Hepatocyte (in vitro differentiated cells): Measurements from ENCODE around the gene COL11A2. TPM values are rescaled to one million over a fixed set of nuclear protein-coding genes. Genes with fewer than 3 reads are reported as not detected.

ENCODE experiments used
- DNase-seq: peaks from one replicate; pipeline ENCODE4 v3.0.0-alpha.2; 2016; ENCODE audit warnings: low spot score
- H2AFZ ChIP-seq: fragments of 200-600 bp; sonication (generic); 2 replicates; pipeline ENCODE4 v1.6.0; 2016; ENCODE audit warnings: antibody characterized with exemption, mild to moderate bottlenecking
- H3K27ac ChIP-seq: fragments of 200-600 bp; sonication (generic); 2 replicates; pipeline ENCODE4 v1.5.1; 2016; ENCODE audit warnings: mild to moderate bottlenecking
- H3K27me3 ChIP-seq: fragments of 200-600 bp; sonication (generic); 2 replicates; pipeline ENCODE4 v1.6.1; 2016
- H3K36me3 ChIP-seq: fragments of 200-600 bp; sonication (generic); replicated peaks from 2 replicates; pipeline ENCODE4 v1.5.1; 2016; ENCODE audit warnings: low read depth; ENCODE audit not compliant: insufficient read depth
- H3K4me1 ChIP-seq: fragments of 200-600 bp; sonication (generic); 2 replicates; pipeline ENCODE4 v1.5.1; 2016; ENCODE audit warnings: mild to moderate bottlenecking, moderate library complexity; ENCODE audit not compliant: insufficient read depth
- H3K4me2 ChIP-seq: fragments of 200-600 bp; sonication (generic); 2 replicates; pipeline ENCODE4 v1.6.0; 2016
- H3K4me3 ChIP-seq: fragments of 200-600 bp; sonication (generic); 2 replicates; pipeline ENCODE4 v1.5.1; 2016; ENCODE audit warnings: mild to moderate bottlenecking
- H3K79me2 ChIP-seq: fragments of 200-600 bp; sonication (generic); 2 replicates; pipeline ENCODE4 v1.6.0; 2017; ENCODE audit warnings: mild to moderate bottlenecking
- H3K9me2 ChIP-seq: fragments of 200-600 bp; sonication (generic); replicated peaks from 2 replicates; pipeline ENCODE4 v1.6.0; 2017; ENCODE audit warnings: mild to moderate bottlenecking; ENCODE audit not compliant: insufficient read depth
- H3K9me3 ChIP-seq: fragments of 200-600 bp; sonication (generic); 2 replicates; pipeline ENCODE4 v1.5.1; 2016; ENCODE audit warnings: low read depth, mild to moderate bottlenecking
- H4K20me1 ChIP-seq: fragments of 200-600 bp; sonication (generic); 2 replicates; pipeline ENCODE4 v1.6.0; 2016; ENCODE audit warnings: mild to moderate bottlenecking; ENCODE audit not compliant: insufficient read depth, poor library complexity, severe bottlenecking
- EZH2 ChIP-seq: fragments of 200-600 bp; sonication (generic); IDR thresholded peaks from 2 replicates; pipeline ENCODE4 v1.6.1; 2016; ENCODE audit warnings: antibody characterized with exemption, mild to moderate bottlenecking, borderline replicate concordance
- EZH2phosphoT487 ChIP-seq: fragments of 200-600 bp; sonication (generic); IDR thresholded peaks from one replicate; pipeline ENCODE4 v1.6.1; 2018; ENCODE audit warnings: antibody characterized with exemption, mild to moderate bottlenecking, low read depth, moderate library complexity; ENCODE audit not compliant: unreplicated experiment, severe bottlenecking
- WGBS: methylation state at CpG from one replicate; pipeline ENCODE4 v1.1.6; 2016; ENCODE audit warnings: low lambda C conversion rate; ENCODE audit errors: missing lambda C conversion rate; 5-methylcytosine and 5-hydroxymethylcytosine counted together
- polyA plus RNA-seq: library from polyadenylated mRNA; unstranded; fragments of >200 nt; fragmentation: Nextera tagmentation; extraction: Ambion mirVana; gene quantifications from 2 replicates; pipeline ENCODE4 v1.2.1, GENCODE V29; 2016
- total RNA-seq: library from RNA; depleted of rRNA; stranded (reverse); fragments of >200 nt; gene quantifications from 2 replicates; pipeline ENCODE4 v1.2.3, GENCODE V29; 2014
- TF ChIP-seq, protein P1 (sequence below): fragments of 200-600 bp; sonication (generic); IDR thresholded peaks from 2 replicates; pipeline ENCODE4 v1.5.1; 2016; ENCODE audit warnings: antibody characterized with exemption, mild to moderate bottlenecking; ENCODE audit not compliant: poor library complexity

The COL11A2 gene
- total and polyA plus RNA-seq, 2 experiments from 2014 or later = 3.0 to 4.7 TPM

DNA sequence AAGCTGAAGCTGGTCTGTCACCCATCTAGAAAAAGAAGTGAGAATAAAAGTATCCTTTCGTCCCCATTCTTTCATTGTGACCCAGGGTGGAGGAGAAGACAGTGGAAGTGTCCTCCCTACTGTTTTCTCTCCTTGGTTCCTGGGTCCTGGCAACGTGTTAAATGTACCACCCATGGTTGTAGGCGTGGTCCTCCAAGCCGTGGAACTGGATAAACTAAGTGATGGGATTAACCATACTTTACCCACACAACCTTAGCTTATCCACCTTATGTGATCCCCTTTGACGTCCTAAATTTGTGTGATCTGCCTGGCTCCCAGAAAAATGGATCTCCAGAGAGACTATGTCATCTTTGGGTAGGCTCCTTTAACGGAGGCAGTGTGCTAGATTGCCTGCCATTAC lies 69.1 kb downstream of the COL11A2 start:
- Histone ChIP-seq H3K4me1 (peaks cover 5% of the 10 kb centered on the region), H3K9me3 (no peaks in the 10 kb centered on the region), H3K36me3 (no peaks in the 10 kb centered on the region), H3K4me2 (no peak overlapping the region), H2AFZ (no peak overlapping the region), H4K20me1 (no peaks in the 10 kb centered on the region), H3K4me3 (no peak overlapping the region), H3K27me3 (peaks cover 2% of the 10 kb centered on the region), H3K27ac (peak overlapping the region; percentile 36), H3K79me2 (no peaks in the 10 kb centered on the region), H3K9me2 (no peaks in the 10 kb centered on the region)
- 72% methylated on average over 6 of the region's 6 CpGs for WGBS
- no peak for TF ChIP-seq EZH2
- TF ChIP-seq, protein P1, sequence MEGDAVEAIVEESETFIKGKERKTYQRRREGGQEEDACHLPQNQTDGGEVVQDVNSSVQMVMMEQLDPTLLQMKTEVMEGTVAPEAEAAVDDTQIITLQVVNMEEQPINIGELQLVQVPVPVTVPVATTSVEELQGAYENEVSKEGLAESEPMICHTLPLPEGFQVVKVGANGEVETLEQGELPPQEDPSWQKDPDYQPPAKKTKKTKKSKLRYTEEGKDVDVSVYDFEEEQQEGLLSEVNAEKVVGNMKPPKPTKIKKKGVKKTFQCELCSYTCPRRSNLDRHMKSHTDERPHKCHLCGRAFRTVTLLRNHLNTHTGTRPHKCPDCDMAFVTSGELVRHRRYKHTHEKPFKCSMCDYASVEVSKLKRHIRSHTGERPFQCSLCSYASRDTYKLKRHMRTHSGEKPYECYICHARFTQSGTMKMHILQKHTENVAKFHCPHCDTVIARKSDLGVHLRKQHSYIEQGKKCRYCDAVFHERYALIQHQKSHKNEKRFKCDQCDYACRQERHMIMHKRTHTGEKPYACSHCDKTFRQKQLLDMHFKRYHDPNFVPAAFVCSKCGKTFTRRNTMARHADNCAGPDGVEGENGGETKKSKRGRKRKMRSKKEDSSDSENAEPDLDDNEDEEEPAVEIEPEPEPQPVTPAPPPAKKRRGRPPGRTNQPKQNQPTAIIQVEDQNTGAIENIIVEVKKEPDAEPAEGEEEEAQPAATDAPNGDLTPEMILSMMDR = no peak
- no peak for TF ChIP-seq EZH2phosphoT487
- DNase-seq = no peak

DNA sequence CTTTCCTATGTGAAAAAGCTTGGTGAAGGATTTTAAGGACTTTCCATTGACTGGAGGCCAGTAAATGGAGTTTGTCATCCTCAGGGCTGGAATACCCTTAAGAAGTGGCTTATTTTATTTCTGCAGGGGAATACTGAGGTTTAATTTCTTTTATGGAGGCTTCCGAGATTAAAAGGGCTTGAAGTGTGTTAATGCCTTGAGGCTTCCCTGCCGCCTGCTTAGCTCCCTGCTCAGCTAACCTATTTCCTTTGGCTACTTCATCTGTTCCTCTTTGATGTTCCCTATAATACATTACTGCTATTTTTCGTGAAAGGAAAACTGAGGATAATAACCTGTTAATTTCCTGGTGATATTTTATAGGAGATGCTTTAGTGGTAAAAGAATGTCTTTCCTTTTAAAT lies 72.3 kb downstream of the COL11A2 start:
- H3K9me3 ChIP-seq = no peaks in the 10 kb centered on the region
- peaks cover 5% of the 10 kb centered on the region for H3K4me1 ChIP-seq
- H3K27me3 ChIP-seq = peaks cover 32% of the 10 kb centered on the region
- DNase-seq = no peak
- no peaks in the 10 kb centered on the region for H3K9me2 ChIP-seq
- no peaks in the 10 kb centered on the region for H3K36me3 ChIP-seq
- 47% methylated on average over 3 of the region's 3 CpGs for WGBS
- H3K4me3 ChIP-seq = no peak overlapping the region
- H3K4me2 ChIP-seq = no peak overlapping the region
- no peak overlapping the region for H2AFZ ChIP-seq
- no peaks in the 10 kb centered on the region for H3K79me2 ChIP-seq
- TF ChIP-seq, protein P1 = no peak
- no peak for TF ChIP-seq EZH2
- no peak for TF ChIP-seq EZH2phosphoT487
- no peak overlapping the region for H3K27ac ChIP-seq
- no peaks in the 10 kb centered on the region for H4K20me1 ChIP-seq

DNA sequence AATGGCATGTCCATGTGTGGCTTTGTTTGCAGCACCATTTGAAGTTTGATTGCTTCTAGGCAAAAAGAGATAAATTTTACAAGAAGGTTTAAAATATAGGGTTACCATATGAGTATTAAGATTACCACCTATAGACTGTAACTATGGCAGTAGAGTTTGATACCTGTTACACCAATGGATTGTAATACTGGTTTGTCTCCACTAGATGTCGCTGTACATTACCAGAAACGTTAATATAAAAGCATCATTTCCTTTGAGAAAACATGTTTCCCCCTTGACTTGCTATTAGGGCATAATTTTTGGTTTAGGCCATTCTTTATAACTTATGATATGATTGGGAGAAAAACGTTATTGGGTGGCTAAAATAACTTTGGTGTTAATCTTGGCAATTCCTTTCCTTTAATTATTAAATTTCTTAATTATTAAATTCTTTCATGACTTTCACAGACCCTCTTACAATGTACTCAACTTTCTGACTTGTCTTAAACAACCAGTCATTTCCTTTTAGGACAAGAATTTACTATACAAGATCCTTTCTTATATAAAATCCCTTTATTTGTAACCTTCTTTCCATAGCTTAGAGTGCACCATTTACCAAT lies 73.6 kb downstream of the COL11A2 start:
- TF ChIP-seq, protein P1 = peak; percentile 72
- TF ChIP-seq EZH2 = no peak
- Histone ChIP-seq H2AFZ (no peak overlapping the region), H3K4me1 (peaks cover 5% of the 10 kb centered on the region), H3K27ac (no peak overlapping the region), H3K36me3 (no peaks in the 10 kb centered on the region), H3K4me2 (peak overlapping the region; percentile 7), H3K79me2 (no peaks in the 10 kb centered on the region), H3K4me3 (no peak overlapping the region), H3K9me3 (no peaks in the 10 kb centered on the region), H3K27me3 (peaks cover 43% of the 10 kb centered on the region), H4K20me1 (no peaks in the 10 kb centered on the region), H3K9me2 (no peaks in the 10 kb centered on the region)
- WGBS = 0% methylated on average over 3 of the region's 3 CpGs
- peak; percentile 69 for DNase-seq
